ENCODE data around the gene RIN1.

GRCh38 chr11:66328031-66328301 is 8.3 kb downstream of the RIN1 start:
- no peak for TF ChIP-seq CTCF (IDR thresholded peaks at IDR 0.05)
- no peak for TF ChIP-seq POLR2AphosphoS5 (IDR thresholded peaks at IDR 0.05)
- TF ChIP-seq POLR2A (IDR thresholded peaks at IDR 0.05), result no peak

Measured in prostate gland (tissue), 2 donors.